CD4-positive, alpha-beta T cell treated with Interferon alpha-2 for 1 hour (primary cell): ENCODE data around the gene PRSS8.
"Not testable (repeated sequence)": the region's sequence is repeated elsewhere in the genome, so short reads cannot be mapped to it uniquely, and the experiment has no call there.

ENCODE experiments used
- DNase-seq, 2 donors: peaks; one replicate each; pipeline ENCODE4 v3.0.0-alpha.2; 2020 to 2022

PRSS8 gene

DNA sequence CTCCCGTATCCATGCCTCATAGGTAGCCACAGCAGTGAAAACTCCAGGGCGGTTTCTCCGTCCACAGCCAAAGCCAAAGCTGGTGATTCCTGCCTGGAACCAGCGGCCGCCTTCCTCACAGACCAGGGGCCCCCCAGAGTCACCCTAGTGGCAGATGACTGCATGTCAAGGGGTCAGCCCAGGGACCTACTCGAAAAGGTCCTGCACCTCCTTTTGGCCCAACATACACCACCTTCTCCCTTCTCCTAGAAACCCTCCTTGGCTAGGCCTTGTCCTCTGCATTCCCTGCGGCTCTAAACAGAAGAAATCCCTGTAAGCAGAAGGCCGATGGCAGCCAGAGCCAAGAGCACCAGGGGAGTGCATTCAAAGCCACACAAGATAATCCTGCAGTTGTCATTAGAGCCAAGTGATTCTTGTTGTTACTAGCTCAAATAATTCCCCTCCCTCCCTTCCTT is 8.2 kb upstream of the PRSS8 start:
- DNase-seq = no peak

DNA sequence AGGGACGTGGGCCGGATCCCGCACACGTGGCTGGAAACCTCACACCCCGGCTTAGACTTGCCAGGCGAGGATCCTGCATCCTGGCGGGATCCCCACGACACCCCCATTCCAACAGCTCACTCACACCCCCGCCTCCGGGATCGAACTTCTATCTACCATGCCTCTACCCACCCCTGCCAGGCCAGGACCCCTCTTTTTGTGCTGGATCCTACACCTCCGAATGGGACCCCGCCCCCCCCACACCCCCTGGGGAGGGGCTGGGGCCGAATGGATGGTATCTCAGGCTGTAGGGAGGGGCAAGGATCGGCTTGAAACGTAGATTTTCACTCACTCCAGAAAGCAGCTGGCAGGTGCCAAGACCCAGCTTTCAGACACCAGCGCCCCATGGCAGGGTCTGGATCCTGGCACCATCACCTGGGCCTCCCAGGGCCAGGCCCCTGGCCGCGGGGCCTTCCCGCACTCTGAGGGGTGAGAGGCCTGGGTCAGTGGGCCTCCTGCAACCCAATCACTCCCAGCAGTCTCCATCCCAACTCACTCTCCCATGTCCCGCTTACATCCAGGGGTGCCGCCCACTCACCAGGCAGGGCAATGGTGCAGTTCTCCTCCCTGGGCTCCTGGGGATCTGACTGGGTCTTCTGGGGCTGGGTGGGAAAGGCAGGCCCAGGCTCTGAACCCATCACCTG is 7.6 kb upstream of the PRSS8 start:
- no peak for DNase-seq

DNA sequence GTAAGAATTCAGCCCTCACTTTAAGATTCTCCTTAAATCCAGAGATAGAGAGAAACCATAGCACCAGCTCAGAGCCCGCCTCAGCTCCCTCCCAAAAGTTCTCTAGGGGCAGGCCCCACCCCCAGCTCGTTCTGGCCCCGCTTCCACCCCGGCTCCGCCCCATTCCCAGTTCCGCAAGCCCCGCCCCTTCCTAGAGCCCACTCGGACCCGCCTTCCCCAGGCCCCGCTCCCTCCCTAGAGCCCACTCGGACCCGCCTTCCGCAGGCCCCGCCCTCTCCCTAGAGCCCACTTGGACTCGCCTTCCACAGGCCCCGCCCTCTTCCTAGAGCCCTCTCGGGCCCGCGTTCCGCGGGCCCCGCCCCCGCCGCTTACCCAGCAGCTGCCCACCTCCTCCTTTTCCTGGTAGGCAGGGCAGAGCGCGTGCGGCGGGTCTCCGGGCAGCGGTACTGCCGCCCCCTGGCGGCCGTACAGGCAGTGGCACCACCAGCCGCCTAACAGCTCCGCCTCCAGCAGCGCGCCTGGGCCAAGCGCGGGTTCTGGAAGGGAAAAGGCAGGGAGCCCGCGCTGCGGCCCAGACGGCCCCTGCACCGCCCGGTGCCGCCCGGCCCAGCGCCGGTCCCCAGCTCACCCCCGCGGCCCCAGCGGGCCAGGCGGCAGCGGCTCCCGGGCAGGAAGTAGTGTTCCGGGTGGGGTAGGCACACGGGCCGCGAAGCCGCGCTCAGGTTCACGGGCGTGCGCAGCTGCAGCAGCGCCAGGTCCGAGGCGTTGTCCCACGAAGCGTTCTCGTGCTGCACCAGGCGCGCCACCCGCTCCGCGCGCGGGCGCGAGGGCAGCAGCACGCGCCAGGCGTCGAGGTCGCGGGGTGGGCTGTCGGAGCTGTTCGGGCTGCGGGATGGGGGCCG is 6.8 kb upstream of the PRSS8 start:
- DNase-seq = peak; percentile 99

DNA sequence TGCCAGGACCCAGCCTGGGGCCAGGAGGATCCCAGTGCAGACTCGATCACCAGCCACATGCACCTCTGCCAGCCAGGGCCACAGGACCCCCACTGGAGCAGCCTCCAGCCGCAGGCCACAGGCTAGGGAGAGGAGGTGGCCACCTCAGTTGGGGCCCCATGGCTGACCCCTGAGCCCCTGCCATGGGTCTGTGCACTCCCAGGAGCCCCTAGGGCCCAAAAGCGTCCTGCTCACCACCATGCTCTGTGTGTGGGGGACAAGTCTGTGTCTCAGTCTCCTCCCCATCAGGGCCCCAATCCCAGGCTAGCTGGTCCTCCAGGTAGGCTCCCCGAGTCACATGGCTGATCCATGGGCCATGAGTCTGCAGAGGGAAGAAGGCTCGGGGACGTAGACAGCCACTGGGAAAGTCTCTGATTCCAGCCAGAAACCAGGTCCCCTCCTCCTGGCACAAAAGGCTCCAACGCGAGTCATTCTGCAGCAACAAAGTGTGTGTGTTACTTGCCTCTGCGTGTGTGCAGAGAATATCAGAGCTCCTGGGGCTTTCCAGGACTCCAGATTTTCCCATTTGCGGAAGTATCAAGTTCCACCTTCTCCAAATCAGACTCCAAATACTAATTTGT is 6.1 kb upstream of the PRSS8 start:
- no peak for DNase-seq

DNA sequence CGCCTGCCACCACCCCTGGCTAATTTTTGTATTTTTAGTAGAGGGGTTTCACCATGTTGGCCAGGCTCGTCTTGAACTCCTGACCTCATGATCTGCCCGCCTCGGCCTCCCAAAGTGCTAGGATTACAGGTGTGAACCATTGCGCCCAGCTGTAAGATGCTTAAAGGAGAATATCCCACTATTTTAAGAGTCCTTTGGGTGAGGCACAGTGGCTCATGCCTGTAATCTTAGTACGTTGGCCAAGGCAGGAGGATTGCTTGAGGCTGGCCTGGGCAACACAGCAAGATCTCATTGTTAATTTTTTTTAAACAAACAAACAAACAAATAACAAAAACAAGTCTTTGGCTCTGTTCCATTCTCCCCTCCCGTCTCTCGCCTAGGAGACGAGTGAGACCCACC is 5.5 kb upstream of the PRSS8 start:
- not testable (repeated sequence) for DNase-seq

DNA sequence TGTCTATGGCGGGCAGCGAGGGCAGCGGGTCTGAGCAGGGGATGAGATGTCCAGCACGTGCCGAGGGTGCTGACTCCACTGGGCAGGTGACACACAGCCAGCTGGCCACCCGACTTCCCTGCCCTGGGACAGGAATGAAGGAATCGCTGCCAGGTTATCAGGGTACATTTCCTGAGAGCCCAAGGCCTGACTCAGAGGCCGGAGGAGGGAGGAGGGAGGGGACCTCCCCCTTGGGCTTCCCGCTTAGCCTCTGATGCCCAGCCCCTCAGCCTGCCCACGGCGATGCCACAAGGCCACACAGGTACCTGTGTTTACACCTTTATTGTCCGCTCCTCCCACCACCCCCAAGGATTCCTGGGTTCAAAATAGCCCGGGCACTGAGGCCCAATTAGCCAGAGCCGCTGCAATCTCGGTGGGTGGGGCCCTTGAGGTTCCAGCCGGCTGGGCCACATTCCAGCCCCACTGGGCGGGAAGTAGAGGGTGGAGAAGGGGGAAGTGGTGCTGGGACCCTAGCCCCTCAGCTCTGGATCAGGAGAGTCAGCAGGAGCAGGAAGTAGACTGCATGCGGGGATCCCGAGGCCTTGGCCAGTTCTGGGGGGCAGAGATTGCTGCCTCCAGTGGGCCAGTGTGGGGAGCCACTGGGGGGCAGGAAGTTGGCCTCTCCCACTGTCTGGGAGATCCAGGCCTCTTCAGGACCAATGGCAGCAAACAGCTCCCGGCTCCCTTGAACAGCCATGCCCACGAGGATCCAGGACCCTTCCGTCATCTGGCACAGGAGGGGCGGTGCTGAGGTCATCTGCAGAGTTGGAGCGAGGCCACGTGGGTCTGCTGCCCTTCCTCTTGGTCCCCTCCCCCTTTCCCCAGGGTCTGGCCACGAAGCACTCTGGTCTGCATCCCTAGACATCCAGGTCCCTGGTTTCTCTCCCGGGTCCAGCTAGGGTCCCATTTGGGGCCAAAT is 3.4 kb upstream of the PRSS8 start:
- no peak for DNase-seq

DNA sequence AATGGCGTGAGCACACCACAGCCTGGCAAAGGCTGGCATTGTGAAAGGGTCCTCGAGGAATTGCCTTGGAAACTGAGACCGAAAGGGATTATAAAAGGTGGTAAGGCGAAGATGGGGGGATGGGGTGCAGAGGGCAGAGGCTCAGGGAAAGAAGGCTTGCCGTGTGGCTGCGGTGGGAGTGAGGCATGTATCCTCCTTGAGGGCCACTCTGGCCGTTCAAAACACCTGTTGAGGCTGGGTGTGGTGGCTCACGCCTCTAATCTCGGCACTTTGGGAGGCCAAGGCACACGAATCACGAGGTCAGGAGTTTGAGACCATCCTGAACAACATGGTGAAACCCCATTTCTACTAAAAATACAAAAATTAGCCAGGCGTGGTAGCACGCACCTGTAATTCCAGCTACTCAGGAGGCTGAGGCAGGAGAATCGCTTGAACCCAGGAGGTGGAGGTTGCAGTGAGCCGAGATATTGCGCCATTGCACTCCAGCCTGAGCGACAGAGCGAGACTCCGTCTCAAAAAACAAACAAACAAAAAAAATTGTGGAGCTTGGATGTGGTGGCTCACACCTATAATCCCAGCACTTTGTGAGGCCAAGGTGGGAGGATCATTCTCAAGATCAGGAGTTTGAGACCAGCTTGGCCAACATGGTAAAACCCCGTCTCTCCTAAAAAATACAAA is 1.4 kb upstream of the PRSS8 start:
- not testable (repeated sequence) for DNase-seq

DNA sequence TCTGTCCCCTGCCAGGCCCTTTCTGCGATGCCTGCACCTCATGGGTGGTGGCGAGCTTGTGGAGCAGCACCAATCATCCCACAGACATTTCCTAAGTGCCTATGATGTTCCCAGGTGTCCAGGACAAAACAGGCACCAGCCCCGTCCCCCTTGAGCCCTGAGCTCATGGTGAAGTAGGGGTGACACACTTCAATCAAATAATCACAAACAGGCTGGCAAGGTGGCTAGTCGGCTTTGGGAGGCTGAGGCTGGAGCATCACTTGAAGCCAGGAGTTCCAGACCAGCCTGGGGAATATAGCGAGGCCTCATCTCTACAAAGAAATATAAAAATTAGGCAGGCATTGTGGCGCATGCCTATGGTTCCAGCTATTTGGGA is 748 bp upstream of the PRSS8 start:
- DNase-seq = no peak

DNA sequence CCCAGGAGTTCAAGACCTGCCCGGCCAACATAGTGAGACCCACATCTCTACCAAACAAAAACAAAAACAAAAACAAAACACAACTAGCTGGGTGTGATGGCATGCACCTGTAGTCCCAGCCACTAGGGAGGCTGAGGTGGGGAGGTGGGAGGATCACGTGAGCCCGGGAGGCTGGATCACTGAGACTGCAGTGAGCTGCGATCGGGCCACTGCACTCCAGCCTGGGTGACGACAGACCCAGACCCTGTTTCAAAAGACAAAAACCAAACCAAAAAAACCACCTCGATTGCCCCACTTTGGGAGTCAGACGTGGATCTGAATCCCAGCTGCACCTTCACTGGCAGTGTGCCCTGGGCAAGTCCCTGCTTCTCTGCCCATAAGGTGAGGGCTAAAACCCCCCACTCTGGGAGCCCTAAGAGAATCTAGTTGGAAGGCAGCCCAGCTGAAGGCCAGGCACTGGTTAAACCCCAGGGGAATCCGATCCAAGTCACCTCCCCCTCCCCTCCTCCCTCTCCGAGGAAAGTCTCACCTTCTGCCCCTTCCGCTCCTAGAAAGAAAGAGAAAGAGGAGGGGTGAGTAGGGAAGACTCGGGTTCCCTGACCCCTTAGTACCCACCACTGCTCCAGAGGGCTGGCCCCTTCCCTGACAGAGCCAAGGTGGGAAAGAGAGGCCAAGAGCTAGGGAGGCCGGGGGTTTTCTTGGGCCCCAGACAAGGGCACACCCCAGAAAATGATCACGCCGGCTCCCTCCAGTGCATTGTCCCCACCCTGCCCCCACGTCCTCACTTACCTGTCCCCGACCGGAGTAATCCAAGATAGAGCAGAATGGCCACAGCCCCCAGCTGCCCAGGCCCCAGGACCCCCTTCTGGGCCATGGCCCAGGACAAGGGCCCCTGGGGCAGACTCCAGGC is 647 bp downstream of the PRSS8 start:
- no peak for DNase-seq

DNA sequence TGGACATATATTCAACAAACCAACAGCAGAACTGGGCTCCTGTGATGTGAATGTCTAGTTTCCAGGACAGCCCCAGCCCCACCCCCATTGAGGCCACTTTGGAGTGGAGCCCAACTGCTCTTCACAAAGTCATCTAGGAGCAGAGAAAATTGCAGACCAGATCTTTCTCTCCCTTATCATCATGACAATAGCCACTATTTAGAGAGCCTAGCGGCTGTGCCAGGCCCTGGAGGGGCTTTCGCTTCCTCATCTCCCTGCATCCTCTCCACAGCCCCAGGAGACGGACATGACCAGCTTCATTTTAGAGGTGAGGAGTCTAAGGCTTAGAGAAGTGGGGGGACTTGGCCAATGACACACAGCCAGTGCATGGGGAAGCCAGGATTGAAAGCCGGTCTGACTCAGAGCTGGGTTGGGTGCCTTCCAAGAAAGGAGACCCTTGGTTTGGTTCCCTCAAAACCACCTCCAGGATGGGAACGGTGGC is 1.4 kb downstream of the PRSS8 start:
- DNase-seq = peak in 1 of 2 donors; percentile 33

DNA sequence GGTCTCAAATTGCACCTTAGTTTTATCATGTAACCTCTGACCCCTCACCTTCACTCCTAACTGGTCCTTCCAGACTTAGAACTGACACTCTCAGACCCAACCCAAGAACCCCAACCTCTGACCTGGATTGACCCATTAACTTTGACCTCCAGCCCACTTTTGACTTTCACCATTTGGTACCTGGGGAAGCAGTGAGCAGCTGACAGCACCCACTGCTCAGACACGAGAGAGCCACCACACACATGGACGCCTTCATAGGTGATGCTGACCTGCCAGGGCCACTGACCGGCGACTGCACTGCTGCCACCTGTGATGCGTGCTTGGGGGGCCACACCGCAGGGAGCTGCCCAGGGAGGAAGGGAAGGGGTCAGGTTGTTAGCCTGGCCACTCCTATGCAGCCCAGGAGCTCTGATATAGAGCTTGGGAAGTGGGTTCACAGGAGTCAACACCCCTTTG is 2.5 kb downstream of the PRSS8 start:
- no peak for DNase-seq

DNA sequence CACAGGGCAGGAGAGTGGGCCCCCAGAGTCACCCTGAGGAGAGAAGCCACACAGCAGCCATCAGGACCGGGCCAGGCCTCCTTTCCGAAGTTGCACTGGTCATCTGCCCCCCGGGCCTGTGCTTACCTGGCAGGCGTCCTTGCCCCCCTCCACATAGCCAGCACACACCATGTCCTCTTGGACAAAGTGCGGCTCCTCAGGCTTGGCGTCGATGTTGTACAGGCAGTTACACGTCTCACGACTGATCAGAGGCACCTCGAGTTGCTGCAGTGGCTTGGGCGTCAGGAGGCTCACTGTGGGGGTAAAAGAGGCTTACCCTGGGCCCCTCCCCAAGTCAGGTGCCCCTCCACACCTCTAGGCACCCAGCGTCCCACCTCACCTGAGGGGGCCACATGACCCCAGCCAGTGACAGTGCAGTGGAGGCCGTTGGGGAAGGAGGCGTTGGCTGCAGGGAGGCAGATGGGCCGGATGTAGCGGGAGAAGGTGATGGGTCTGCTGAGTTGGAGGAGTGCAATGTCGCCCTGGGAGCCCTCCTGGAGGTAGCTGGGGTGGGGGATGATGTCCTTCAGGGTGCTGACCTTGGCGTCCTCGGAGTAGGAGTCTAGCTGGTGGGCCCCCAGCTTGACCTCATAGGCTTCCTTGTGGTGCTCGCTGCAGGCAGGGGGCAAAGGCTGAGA is 3.1 kb downstream of the PRSS8 start:
- DNase-seq = no peak

DNA sequence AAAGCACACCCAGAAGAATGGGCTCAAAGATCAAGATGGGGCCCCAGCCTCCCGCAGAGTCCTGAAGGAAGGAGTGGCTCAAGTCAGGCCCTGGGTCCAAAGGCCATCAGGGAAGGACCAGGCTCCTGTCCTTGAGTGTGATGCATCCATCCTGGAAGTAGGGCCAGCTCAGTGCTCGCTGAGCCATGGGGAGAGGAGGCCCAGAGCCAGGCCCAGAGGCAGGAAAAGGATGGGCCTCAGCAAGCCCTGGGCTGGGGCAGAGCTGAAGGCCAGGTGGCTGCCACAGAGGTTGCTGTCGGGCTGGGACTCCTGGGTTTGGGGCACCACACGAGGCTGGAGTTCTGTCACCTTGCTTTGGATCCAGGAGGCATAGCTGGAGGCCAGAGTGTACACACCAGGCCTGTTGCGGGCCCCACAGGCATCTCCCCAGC is 3.7 kb downstream of the PRSS8 start:
- DNase-seq = no peak

DNA sequence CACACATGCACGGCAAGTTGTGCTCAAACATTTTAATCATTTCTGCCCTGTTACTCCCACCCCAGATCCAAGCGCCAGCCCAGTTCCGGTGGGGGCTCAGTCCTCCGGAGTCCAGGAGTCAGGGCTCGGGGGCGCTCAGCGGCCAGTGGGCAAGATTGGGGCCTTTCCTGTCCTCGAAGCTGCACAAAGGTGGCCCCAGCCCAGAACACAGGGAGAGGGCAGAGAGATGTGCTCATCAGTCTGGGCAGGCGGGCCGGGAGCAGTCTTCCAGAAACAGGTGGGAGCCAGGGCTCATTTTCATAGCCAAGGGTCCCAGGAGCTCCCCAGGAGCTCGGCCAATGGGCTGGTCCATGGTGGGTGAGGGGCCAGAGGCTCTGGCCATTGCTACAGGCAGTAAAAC is 4.1 kb downstream of the PRSS8 start:
- DNase-seq = no peak

DNA sequence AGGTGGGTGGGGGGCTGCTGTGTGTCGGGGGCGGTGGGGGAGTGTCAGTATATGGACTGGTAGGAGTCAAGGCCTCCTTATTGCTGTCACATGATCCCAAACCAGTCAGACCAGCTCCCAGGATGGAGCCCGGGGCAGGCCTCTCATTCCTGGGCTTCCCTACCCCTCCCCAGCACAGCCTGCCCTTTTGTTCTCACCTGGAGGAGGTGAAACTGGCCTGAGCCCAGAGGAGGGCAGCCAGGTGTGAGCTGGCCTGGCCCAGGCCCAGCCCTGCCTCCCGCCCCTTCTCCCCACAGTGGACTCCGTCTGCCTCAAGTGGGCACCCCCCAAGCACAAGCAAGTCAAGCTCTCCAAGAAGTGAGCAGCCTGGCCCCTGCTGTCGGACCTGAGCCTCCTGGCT is 4.6 kb downstream of the PRSS8 start:
- DNase-seq = no peak

DNA sequence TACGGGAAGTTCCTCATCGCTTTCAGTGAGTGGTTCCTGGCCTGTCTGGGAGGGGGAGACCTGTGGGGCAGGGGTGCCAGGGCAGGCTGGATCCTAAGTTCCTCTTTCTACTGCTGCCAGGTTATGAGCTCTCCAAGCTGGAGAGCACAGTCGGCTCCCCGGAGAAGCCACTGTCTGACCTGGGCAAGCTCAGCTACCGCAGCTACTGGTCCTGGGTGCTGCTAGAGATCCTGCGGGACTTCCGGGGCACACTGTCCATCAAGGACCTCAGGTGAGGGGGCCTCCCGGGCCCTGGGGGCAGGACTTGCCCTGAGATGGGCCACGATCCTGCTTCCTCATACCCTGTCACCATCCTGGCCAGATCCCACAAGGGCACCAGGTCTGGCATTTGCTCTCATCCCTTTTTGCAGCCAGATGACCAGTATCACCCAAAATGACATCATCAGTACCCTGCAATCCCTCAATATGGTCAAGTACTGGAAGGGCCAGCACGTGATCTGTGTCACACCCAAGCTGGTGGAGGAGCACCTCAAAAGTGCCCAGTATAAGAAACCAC is 5.1 kb downstream of the PRSS8 start:
- no peak for DNase-seq

DNA sequence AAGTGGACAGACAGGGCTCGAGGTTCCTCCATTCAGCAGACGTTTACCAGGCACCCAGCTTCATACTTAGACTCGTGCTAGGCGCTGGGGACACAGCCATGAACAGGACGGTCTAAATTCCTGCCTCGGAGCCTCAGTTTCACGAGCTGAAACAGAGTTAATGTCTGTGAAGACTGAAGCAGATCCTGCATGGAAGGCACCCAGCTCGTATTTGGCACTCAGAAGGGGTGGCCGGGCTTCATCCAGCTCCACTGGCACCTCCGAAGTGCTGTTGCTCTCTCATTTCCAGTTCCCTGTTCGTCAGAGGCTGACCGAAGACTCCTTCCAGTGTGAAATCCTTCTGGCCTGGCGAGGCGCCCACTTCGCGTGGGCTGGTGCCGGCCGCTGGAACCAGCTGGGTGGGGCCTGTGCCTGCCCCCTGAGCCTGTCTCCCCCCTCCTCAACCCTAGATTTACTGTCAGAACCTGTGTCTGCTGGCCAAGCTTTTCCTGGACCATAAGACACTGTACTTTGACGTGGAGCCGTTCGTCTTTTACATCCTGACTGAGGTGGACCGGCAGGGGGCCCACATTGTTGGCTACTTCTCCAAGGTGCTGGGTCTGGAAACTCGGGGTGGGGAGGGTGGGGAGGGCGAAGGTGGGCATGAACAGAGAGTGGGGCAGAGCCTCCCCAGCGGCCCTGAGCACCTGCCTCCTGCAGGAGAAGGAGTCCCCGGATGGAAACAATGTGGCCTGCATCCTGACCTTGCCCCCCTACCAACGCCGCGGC is 5.8 kb downstream of the PRSS8 start:
- no peak for DNase-seq

DNA sequence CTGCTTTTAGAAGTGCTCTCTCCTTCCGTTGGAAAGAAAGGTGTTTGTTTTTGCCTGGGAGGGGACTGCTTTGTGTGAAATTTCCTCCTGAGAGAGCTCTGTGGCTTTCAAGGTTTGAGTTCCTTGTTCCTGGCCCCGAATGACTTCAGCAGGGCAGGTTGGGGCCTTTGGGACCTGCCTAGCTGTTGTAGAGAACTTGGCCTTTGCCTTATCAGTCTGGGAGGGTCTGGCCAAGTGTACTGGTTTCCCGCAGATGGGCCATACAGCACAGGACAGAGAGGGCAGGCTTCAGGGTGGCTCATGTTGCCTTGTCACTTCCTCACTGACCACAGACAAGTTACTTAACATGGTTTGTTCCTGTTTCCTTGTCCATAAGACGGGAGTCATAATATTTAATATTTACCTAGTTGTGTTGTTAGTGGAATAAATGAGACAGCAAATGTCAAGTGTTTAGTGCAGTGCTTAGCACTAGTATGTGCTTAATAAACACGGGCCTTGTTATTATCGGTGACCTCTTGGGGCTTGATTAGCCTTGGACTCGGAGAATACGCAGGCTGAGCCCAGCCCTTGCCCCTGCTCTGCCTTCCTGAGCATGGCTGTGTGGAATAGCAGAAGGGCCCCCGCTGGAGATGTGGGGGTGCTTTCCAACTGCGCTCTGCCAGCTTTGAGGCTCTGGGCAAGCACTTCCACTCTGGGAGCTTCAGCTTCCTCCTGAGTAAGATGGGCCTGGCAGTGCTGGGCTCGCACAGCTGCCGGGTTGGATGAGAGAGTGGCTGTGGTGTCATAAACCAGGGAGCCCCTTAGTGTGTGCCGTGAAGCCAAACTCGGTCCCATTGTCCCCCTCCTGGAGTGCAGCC is 6.6 kb downstream of the PRSS8 start:
- DNase-seq = peak; percentile 28 to 77
